Omental fat pad (tissue), 4 donors: Measurements from ENCODE around the gene ST6GALNAC4. TPM values are rescaled to one million over a fixed set of nuclear protein-coding genes. Genes with fewer than 3 reads are reported as not detected.
"Not testable (repeated sequence)": the region's sequence is repeated elsewhere in the genome, so short reads cannot be mapped to it uniquely, and the experiment has no call there.

Experiments used
- ATAC-seq: fragments of 150-250 bp; one replicate; pipeline ENCODE4 v1.9.1; 2016; ENCODE audit warnings: mild to moderate bottlenecking, moderate library complexity; ENCODE audit not compliant: low FRiP score
- DNase-seq: peaks from one replicate; pipeline ENCODE4 v3.0.0-alpha.2; 2019; ENCODE audit warnings: low spot score
- CTCF ChIP-seq, 3 donors: fragments of 450-650 bp; IDR thresholded peaks; one replicate each; pipeline ENCODE4 v1.5.1; 2016 to 2017; ENCODE audit warnings: antibody characterized with exemption in 3 of 3, mild to moderate bottlenecking in 3 of 3, moderate library complexity in 2 of 3
- total RNA-seq, 4 donors: library from RNA; depleted of rRNA; stranded (reverse); fragments of >200 nt; gene quantifications; one replicate each; pipeline ENCODE4 v1.1.0, GENCODE V29; 2016

Gene ST6GALNAC4
- total RNA-seq, 4 donors from 2014 or later = 26.6 to 78.5 (median 45.0) TPM

- DNase-seq = no peak
- no peak for TF ChIP-seq CTCF (IDR thresholded peaks at IDR 0.05)
- peak; percentile 43 for ATAC-seq
Observed at GRCh38 chr9:127874301-127875221, 42.3 kb downstream of the ST6GALNAC4 start.

GRCh38 chr9:127873886-127874285 lies 43.0 kb downstream of the ST6GALNAC4 start:
- TF ChIP-seq CTCF (IDR thresholded peaks at IDR 0.05) = no peak
- DNase-seq = peak; percentile 50
- ATAC-seq = peak; percentile 50

GRCh38 chr9:127873223-127873691 lies 43.6 kb downstream of the ST6GALNAC4 start:
- ATAC-seq (no peak), DNase-seq (no peak)
- TF ChIP-seq CTCF (IDR thresholded peaks at IDR 0.05) = no peak

- DNase-seq (no peak), ATAC-seq (no peak)
Observed at GRCh38 chr9:127872369-127873222, 44.2 kb downstream of the ST6GALNAC4 start.

GRCh38 chr9:127871531-127871930 lies 45.3 kb downstream of the ST6GALNAC4 start:
- TF ChIP-seq CTCF (IDR thresholded peaks at IDR 0.05) = no peak
- ATAC-seq = no peak
- no peak for DNase-seq

More at GRCh38 chr9:127872369-127873222, 44.2 kb downstream of the ST6GALNAC4 start:
- TF ChIP-seq CTCF (IDR thresholded peaks at IDR 0.05) = no peak

GRCh38 chr9:127870887-127871286 lies 46.0 kb downstream of the ST6GALNAC4 start:
- ATAC-seq (no peak), DNase-seq (no peak)
- no peak for TF ChIP-seq CTCF (IDR thresholded peaks at IDR 0.05)

GRCh38 chr9:127870153-127870491 lies 46.7 kb downstream of the ST6GALNAC4 start:
- not testable (repeated sequence) for ATAC-seq, DNase-seq
